ENCODE data around the gene IFNGR1.
A peak's percentile ranks its signal among the peaks of the same experiment; 100 is the strongest.

The IFNGR1 gene

DNA sequence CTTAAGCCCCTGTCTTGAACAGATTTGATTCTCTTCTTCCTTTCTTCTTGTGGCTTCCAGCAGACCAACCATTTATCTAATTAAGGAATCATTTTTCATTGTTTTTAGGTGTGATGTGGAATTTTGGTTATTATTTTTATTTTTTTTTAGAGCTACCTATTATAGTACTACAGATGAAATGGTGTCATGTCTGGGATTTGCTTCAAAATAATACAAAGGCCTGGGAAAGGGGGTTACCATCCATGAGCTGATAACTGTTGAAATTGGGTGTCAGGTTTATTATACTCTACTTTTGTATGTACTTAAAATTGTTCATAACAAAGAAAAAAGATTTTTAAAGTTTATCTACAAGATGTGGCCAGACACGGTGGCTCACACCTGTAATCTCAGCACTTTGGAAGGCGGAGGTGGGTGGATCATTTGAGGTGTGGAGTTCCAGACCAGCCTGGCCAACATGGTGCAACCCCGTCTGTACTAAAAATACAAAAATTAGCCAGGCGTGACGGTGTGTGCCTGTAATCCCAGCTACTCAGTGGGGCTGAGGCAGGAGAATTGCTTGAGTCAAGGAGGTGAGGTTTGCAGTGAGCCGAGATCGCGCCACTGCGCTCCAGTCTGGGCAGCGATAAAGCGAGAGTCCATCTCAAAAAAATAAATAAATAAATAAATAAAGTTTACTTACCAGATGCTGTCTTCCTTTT is 46.3 kb downstream of the IFNGR1 start:
- DNase-seq, result no peak

DNA sequence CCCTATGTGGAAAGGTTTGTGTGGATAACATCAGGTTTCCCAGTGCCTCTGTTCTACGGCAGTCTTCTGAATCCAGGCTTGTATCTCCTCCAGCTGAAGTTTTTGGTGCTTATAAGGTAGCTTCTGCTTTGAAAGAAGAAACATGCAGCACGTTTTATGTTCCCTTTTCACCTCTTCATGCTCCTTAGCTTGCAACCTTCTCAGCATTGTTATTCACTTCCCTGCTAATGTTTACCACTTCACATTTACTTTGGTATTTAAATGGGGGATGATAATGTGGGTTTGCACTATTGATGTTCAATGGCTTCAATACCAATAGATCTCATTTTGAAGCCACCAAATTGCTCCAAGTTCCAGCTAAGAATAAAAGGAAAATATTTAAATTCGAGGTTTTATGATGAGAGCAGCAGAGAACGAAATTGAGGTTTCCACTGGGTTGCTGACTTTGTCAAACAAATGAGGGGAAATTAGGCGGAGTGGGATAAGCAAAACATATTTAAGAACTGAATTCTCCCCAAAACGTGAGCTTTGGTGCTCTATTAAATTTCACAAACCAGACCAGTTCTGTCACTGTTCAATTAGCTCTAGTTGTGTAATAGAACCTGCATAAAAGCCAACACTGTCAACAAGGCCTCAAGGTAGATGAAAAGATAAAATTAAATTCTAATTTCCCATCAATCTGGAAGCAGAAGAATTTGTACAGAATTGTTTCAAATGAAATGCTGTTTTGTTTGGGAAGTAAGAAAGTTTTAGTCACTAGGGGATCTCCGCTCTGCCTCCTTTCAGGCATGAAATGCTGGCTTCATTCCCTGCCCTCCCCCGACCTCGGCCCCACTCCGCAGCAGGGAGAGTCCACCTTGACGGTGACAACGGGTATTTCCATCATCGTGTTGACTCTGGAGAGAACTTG is 47.1 kb downstream of the IFNGR1 start:
- no peak for DNase-seq

DNA sequence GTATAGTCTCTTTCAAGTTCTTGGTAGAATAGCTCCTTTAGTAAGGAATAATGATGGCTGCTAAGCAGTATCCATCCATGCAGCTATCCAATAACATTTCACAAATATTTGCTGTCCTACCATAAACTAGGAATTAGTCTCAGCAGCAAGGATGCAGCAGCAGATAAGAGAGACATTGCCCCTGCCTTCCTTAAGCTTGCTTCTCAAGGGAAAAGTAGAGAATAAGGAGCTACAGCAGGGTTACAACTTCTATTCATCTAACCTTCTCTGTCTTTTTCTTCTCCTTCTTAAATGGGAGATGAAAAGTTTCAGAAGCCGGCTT is 48.2 kb downstream of the IFNGR1 start:
- no peak for DNase-seq

DNA sequence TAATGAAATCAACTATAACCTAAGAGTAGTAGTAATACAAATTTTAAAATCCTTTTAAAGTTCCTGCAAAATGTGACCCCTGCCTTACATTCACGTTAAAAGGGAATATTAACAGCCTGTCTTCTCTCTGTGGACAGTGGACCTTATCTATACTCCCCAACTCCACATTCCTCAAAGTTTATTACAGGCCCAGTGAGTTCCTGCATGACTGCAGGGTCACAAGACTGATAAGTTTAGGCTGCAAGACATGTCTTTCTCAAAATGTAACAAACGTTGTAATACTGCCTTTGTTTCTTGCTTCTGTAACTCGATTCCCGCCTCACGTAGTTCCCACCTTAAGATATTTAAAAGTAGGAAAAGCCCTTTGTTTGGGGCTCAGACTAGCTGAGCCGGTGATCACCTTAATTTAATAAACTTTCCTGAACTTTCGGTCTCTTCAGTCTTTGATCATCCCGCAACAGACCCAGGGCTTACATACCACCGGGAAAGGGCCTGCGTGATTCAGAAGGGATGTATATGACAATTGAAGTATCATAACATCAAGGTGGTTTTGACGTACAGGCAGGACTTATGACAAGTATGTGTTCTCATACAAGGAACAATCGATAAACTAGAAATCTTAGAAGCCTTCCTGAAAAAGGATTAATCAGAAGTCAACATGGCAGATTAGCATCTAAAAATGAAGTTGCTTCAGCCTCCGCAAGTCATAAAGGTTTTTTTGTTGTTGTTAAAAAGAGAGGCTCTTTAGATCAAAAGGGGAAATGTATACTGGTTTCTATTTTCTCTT is 48.7 kb downstream of the IFNGR1 start:
- no peak for DNase-seq

DNA sequence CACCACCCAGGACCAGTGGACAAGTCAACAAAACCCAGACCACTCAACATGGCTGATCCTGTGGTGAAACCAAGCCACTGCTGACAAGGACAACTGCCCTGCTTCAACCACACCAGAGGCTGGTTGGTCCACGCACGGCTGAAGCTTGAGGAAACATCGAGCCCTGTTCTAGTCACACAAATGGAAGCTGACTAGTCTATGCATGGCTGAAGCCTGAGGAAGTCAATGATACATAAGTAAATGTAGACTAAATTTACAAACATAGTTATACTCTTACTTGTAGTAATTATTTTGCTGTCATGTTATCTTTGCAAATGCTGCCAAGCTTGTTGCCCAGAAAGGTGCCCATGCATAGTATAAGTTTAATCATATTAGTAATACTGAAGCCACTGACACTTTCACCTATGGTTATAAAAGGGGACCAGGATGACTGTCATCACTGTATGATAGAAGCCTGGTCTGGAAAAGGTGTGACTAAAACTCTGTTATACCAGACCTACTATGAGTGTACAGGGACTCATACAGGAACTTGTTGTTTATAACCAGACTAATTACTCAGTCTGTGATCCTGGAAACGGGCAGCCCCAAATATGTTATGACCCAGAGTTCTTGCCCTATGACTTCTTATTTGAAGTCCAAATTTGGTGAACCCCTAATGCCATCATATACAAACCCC is 51.3 kb downstream of the IFNGR1 start:
- no peak for DNase-seq

DNA sequence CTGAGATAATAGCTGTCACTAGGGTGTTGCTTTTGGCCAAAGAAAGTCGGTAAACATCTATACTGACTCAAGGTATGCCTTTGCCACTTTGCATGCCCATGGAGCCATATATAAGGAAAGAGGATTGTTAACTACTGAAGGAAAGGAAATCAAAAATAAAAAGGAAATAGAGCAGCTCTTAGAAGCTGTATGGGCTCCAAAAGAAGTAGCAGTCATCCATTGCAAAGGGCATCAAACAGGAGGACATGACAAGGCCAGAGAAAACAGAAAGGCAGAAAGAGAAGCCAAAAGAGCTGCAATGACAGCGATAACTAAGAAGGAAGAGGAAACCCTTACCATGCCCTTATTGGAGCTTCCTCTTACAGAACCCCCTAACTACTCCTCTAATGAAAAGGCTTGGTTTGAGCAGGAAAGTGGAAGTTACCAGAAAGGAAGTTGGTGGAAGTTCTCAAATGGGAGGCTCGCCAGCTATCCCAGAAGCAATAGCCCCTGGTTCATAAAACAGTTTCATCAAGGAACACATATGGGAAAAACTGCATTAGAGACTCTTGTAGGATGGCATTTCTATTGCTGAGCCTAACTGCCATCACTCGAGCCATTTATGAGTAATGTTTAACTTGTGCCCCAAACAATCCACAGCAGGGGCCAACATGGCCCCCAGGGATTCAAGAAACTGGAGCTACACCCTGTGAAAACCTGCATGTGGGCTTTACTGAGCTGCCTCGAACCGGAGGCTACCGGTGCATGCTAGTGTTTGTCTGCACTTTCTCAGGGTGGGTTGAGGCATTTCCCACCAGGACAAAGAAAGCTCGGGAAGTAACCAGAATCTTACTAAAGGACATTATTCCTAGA is 52.7 kb downstream of the IFNGR1 start:
- no peak for DNase-seq

- peak; percentile 56 for DNase-seq
Measured at GRCh38 chr6:137165375-137166246, 53.6 kb downstream of the IFNGR1 start.

DNA sequence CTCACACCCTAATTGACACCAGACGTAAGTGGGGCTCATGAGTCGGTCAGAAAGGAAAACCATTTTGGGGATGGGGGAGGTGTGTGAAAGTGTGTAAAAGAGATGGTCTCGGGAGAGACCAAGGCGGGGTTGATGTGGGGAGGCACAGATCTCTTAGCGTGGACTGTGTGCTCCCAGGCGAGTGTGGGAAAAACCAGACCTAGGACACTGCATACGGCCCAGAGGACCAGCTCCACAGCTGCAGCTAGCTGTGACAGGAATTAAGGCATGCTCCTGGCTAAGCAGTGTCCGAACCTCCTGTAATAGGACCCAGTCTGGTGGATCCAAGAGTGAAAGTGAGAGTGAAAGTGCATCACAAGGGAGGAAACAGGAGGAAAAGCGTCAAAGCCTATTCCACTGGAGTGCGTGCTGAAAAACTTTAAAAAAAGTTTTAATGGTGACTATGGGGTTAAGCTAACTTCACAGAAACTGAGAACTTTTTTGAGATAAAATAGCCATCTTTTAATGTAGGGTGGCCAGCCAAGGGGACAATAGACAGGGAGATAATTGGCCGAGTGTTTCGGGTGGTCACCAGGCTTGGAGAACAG is 55.4 kb downstream of the IFNGR1 start:
- no peak for DNase-seq

DNA sequence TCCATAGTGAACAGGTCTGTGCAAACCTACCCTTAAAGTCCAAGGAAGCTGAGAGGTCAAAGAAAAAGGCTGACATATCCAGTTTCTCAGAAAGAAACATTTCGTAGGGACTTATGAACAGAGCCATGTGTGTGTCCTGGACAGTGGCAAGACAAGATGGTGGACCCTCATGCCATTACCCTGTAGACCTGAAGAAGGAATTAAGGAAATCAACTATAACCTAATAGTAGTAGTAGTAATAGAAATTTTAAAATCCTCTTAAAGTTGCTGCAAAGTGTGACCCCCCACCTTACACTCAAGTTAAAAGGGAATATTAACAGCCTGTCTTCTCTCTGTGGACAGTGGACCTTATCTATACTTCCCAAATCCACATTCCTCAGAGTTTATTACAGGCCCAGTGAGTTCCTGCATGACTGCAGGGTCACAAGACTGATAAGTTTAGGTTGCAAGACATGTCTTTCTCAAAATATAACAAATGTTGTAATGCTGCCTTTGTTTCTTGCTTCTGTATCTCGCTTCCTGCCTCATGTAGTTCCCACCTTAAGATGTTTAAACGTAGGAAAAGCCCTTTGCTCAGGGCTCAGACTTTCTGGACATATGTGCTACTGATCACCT is 56.4 kb downstream of the IFNGR1 start:
- no peak for DNase-seq

DNA sequence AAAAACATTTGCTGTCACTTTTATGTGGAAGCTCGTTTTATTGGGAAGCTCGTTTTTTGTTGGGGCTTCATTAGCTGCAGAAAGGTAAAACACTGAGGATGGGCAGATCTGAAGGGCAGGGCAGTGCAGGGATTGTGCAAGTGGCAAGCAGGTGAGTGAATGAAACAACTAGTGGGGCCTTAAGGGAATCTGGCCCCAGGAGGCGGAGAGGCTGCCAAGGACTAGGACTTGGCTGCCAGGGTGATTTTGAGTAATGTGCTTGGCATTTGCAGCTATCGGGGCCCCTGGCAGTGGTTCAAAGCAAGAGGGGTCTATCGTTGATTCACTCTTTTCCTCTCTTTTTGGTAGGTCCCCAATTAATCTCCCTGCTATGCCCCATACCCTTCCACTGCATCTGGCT is 57.2 kb downstream of the IFNGR1 start:
- no peak for DNase-seq

- DNase-seq, result no peak
Measured at GRCh38 chr6:137160763-137161162, 58.4 kb downstream of the IFNGR1 start.

DNA sequence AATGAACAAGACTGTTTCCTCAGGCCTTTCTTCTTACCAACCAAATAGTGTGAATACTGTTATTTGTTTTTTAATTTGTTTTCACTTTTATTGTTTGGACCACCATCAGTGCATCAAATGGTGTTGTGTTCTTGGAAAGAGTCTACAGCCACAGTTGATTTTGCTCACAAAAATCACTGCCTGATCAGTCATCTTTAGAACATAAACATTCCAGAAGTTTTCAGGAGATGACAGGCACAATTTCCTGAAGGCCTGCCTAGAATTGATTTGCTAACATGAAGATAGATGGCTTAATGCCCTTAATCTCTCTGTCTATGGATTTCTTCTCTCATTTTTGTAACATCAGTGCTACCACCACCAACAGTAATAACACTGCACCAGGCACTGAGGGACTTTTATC is 59.3 kb downstream of the IFNGR1 start:
- no peak for DNase-seq

DNA sequence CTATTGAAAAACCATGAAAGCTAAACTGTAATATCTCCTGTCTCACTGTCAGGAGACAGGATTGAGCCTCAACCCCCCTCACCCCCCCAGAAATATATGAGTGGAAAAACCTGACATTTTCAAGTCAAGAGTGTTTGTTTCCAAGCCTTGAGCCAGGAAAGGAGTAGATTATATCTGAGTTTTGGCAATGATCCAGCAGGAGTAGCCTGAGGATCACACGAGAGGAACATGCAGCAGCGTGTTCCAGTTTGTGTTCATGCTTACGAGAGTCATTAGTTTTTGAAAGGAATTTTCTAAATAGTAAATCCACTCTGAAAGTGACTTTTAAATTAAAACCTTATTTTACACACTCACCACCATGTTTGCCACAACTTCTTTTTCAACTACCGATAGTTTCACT is 61.6 kb downstream of the IFNGR1 start:
- peak; percentile 22 for DNase-seq

DNA sequence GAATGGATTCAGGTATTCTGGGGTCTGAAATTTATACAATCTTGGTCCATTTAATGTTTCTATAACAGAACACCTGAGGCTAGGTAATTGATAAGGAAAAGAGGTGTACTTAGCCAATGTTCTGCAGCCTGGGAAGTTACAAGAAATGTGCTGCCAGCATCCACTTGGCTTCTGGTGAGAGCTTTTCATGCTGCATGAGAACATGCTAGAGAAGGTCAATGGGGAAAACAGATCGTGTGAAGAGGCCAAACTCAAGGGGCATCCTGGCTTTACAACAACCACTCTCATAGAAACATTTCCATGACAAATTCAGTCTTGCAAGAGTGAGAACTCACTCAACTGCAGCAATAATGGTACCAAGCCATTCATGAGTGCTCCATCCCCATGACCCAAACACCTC is 62.5 kb downstream of the IFNGR1 start:
- DNase-seq, result no peak

- peak; percentile 30 for DNase-seq
Measured at GRCh38 chr6:137155830-137156229, 63.4 kb downstream of the IFNGR1 start.

GRCh38 chr6:137150072-137150471 is 69.1 kb downstream of the IFNGR1 start:
- no peak for DNase-seq

DNA sequence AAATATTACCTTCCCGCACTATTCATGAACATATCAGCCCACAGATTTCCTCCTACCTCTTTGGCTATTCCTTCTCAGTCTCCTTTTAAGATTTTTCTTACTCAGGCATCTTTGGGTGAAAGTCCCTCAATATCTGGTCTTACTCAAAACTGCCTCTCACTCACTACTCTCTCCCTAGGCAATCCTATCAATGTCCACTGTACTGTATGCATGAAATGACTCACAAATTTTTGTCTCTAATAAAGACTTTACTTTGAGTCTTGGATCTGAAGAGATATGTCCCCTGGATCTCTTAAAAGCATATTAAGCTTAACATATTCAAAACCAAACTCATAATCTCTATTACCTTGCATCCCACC is 70.2 kb downstream of the IFNGR1 start:
- no peak for DNase-seq

DNA sequence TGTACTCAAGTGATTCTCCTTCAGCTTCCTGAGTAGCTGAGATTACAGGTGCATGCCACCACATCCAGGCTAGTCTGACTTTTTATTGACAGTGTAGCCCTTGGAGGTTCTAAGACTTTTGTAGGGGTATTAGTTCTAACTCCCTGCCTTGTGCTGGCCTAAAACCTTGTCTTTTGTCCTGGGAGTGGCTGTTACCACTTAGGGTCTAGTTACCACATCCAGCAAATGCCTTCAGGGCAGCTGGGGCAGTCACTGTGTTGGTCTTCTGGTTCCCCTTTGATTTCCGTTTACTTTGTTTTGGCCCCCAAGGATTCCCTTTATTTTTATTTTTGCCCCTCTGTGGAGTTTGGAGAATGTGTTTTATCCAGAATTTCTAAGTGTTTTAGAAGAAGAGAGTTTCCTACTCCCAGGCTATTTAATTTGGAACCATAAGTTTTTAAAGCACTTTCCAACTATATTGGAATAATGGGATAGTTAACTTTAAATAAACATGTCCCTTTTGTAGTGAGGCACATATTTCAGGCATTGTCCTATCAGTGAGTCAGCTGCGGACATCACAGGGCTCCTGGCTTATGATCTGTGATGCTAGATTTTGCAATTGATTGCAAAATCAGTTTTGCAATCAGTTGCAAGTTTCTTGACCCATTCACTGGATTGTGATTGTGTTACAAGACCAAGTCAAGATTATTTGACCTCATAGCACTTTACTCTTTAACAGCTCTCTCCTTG is 70.7 kb downstream of the IFNGR1 start:
- no peak for DNase-seq

All from NCI-H69 (cell line).